GM12878 (cell line): ENCODE measurements around the gene GRIK4. TPM values are rescaled to one million over a fixed set of nuclear protein-coding genes. Genes with fewer than 3 reads are reported as not detected.

Source experiments
- ATAC-seq: fragments of 200-7000 bp; cut with Tn5 transposase; 3 replicates; pipeline ENCODE4 v1.9.1; 2020; ENCODE audit warnings: mild to moderate bottlenecking, moderate library complexity
- BruUV-seq: library from RNA; stranded (reverse); fragments of 400-500 nt; replicated peaks from 2 replicates; lab custom pipeline; 2021; lab: Mats Ljungman, UMichigan
- CTCF ChIA-PET: fragments of 300-600 bp; sonication (Branson Sonifier 250); formaldehyde crosslinking; extraction: SDS; loops from one replicate; lab custom pipeline; 2021; ENCODE audit warnings: inconsistent platforms; lab: Yijun Ruan, JAX
- POLR2A ChIA-PET: fragments of 350-600 bp; formaldehyde crosslinking; extraction: SDS; loops from one replicate; lab custom pipeline; 2021; ENCODE audit warnings: inconsistent platforms; lab: Charles Lee
- RAD21 ChIA-PET: fragments of 300-600 bp; sonication (Branson Sonifier 250); formaldehyde crosslinking; loops from one replicate; lab custom pipeline; 2023; ENCODE audit warnings: antibody characterized with exemption; ENCODE audit not compliant: unreplicated experiment; lab: Charles Lee
- SMC1A ChIA-PET: fragments of 300-600 bp; sonication (Branson Sonifier 250); formaldehyde crosslinking; loops from one replicate; lab custom pipeline; 2023; ENCODE audit not compliant: unreplicated experiment, uncharacterized antibody; lab: Charles Lee
- DNase-seq: peaks from one replicate; pipeline ENCODE4 v3.0.0-alpha.2; 2011; ENCODE audit warnings: low read depth, low spot score
- FAIRE-seq: peaks from 3 replicates; lab custom pipeline; 2011; peaks lifted over from hg19 to GRCh38; lab: Jason Lieb, UNC
- H2AFZ ChIP-seq: 2 replicates; pipeline ENCODE4 v1.6.0; 2011; ENCODE audit warnings: low read depth, low read length, control low read depth; ENCODE audit not compliant: control insufficient read depth
- H3K27ac ChIP-seq: 2 replicates; pipeline ENCODE4 v1.5.1; 2011; ENCODE audit warnings: control low read depth; ENCODE audit not compliant: control insufficient read depth, insufficient read depth
- H3K27me3 ChIP-seq, 2 experiments: replicated peaks in 1 of 2; 2 replicates each; pipeline versions ENCODE4 v1.6.0 to v1.6.1; 2011; ENCODE audit warnings: low read length in 1 of 2; ENCODE audit not compliant: control insufficient read depth in 2 of 2, insufficient read depth in 2 of 2
- H3K36me3 ChIP-seq, 2 experiments: 2 replicates each; pipeline ENCODE4 v1.5.1; 2011; ENCODE audit warnings: low read length in 1 of 2; ENCODE audit not compliant: control insufficient read depth in 2 of 2, insufficient read depth in 2 of 2
- H3K4me1 ChIP-seq: 2 replicates; pipeline ENCODE4 v1.6.1; 2011; ENCODE audit warnings: mild to moderate bottlenecking, low read length, moderate library complexity, mixed read lengths; ENCODE audit not compliant: control insufficient read depth, insufficient read depth
- H3K4me2 ChIP-seq: 2 replicates; pipeline ENCODE4 v1.6.0; 2011; ENCODE audit warnings: control low read depth; ENCODE audit not compliant: control insufficient read depth, insufficient read depth
- H3K4me3 ChIP-seq: fragments of 200-600 bp; sonication (generic); 2 replicates; pipeline ENCODE4 v1.5.1; 2016
- H3K79me2 ChIP-seq: 2 replicates; pipeline ENCODE4 v1.6.0; 2011; ENCODE audit warnings: low read length; ENCODE audit not compliant: control insufficient read depth, insufficient read depth
- H3K9ac ChIP-seq: 2 replicates; pipeline ENCODE4 v1.8.0; 2011; ENCODE audit warnings: low read length, control low read depth, mixed read lengths; ENCODE audit not compliant: control insufficient read depth, insufficient read depth
- H3K9me3 ChIP-seq: replicated peaks from 3 replicates; pipeline ENCODE4 v1.5.1; 2011; ENCODE audit warnings: mild to moderate bottlenecking, low read length; ENCODE audit not compliant: control insufficient read depth, insufficient read depth
- H4K20me1 ChIP-seq: 2 replicates; pipeline ENCODE4 v1.6.0; 2011; ENCODE audit not compliant: control insufficient read depth, insufficient read depth
- CBX3 ChIP-seq: fragments of 200-600 bp; sonication (generic); IDR thresholded peaks from 2 replicates; pipeline ENCODE4 v1.6.1; 2016; ENCODE audit warnings: low read depth, borderline replicate concordance
- CREB1 ChIP-seq: IDR thresholded peaks from 2 replicates; pipeline ENCODE4 v1.6.1; 2012; ENCODE audit warnings: low read depth, mild to moderate bottlenecking, inconsistent platforms
- FOS ChIP-seq: IDR thresholded peaks from 3 replicates; pipeline ENCODE4 v1.6.1; 2011; ENCODE audit warnings: borderline replicate concordance; ENCODE audit not compliant: insufficient read length; ENCODE audit errors: extremely low read depth
- IRF5 ChIP-seq: fragments of 450-650 bp; IDR thresholded peaks from 2 replicates; pipeline ENCODE4 v1.6.1; 2017; ENCODE audit warnings: borderline replicate concordance
- SRF ChIP-seq, 2 experiments: IDR thresholded peaks; 2 replicates each; pipeline ENCODE4 v1.6.1; 2011; ENCODE audit warnings: low read depth in 2 of 2, low read length in 2 of 2, mild to moderate bottlenecking in 1 of 2, moderate library complexity in 1 of 2
- ZNF622 ChIP-seq: fragments of 450-650 bp; IDR thresholded peaks from 2 replicates; pipeline ENCODE4 v1.6.1; 2017; ENCODE audit warnings: mild to moderate bottlenecking, inconsistent platforms
- ZSCAN29 ChIP-seq: fragments of 450-650 bp; IDR thresholded peaks from 2 replicates; pipeline ENCODE4 v1.6.1; 2017; ENCODE audit warnings: mild to moderate bottlenecking, moderate library complexity
- WGBS: methylation state at CpG from one replicate; pipeline ENCODE4 v1.1.6; 2016; ENCODE audit warnings: low lambda C conversion rate; ENCODE audit not compliant: insufficient replicate concordance, insufficient coverage; ENCODE audit errors: missing lambda C conversion rate; 5-methylcytosine and 5-hydroxymethylcytosine counted together
- in situ Hi-C: fragments of 300-500 bp; cut with MboI; formaldehyde crosslinking; loops from 9 replicates; pipeline ENCODE4 v1.14.3; 2018; ENCODE audit warnings: mixed read lengths
- intact Hi-C: fragments of 100-400 bp; cut with micrococcal nuclease; formaldehyde crosslinking; loops from one replicate; pipeline ENCODE4 v1.14.2; 2022; ENCODE audit not compliant: unreplicated experiment
- polyA plus RNA-seq, 11 experiments: library from polyadenylated mRNA; depleted of rRNA in 4 of 11; unstranded in 6 of 11; stranded (reverse) in 5 of 11; fragments of >200 nt; fragmentation: Nextera tagmentation in 4 of 11; fragmentation: Illumina TruSeq in 1 of 11; extraction: Ambion mirVana in 4 of 11; extraction: Trizol in 1 of 11; gene quantifications; 1 replicate in 1 of 11; 2 replicates in 10 of 11; pipeline versions ENCODE4 v1.2.1 to v1.2.3, GENCODE V29; 2011 to 2016; ENCODE audit warnings: inconsistent platforms in 2 of 11, missing spikeins in 2 of 11, low read depth in 1 of 11
- total RNA-seq, 4 experiments: library from RNA; depleted of rRNA in 3 of 4; stranded (reverse); fragments of >200 nt in 3 of 4; fragmentation: Illumina TruSeq in 1 of 4; extraction: Trizol in 1 of 4; gene quantifications; 2 replicates each; pipeline versions ENCODE4 v1.2.1 to v1.2.3, GENCODE V29; 2013 to 2021

The GRIK4 gene
- total and polyA plus RNA-seq, 10 of the 15 experiments (the other 5 are each of a cell fraction or from before 2014, with no cell fraction given) = 0.33 to 3.6 (median 0.72) TPM

GRCh38 chr11:120608760-120609211, 97.2 kb downstream of the GRIK4 start:
- ChIA-PET SMC1A (no interaction called here), POLR2A (interaction anchor here (0.6 kb wide), 1 partner anchor 879 kb away, joined by 6 read pairs; no protein-coding TSS in a partner anchor), CTCF (interaction anchor here (0.8 to 1.3 kb wide), 2 partner anchors 25 to 76 kb away, joined by 3 to 6 read pairs; no protein-coding TSS in a partner anchor), RAD21 (no interaction called here)
- FAIRE-seq (no peak), ATAC-seq (no peak), DNase-seq (no peak)
- H3K4me3 ChIP-seq = no peak overlapping the region
- intact Hi-C loops (no loop called here), in situ Hi-C loops (no loop called here)
- H3K27me3 ChIP-seq = no peaks in the 10 kb centered on the region
- no peak overlapping the region for H3K4me2 ChIP-seq
- no TSS peak for BruUV-seq
- H3K9me3 ChIP-seq = no peaks in the 10 kb centered on the region
- 88% methylated on average over 4 of the region's 4 CpGs for WGBS
- no peaks in the 10 kb centered on the region for H4K20me1 ChIP-seq
- H3K9ac ChIP-seq = no peak overlapping the region
- H2AFZ ChIP-seq = no peak overlapping the region
- H3K4me1 ChIP-seq = peaks cover 25% of the 10 kb centered on the region
- no peaks in the 10 kb centered on the region for H3K36me3 ChIP-seq
- TF ChIP-seq FOS (no peak), SRF (IDR thresholded peaks at IDR 0.05; ENCODE audit: low read depth in 2 of 2, low read length in 2 of 2) (no peak), ZSCAN29 (no peak), ZNF622 (no peak), CREB1 (no peak), IRF5 (no peak), CBX3 (no peak)
- H3K79me2 ChIP-seq = no peaks in the 10 kb centered on the region
- no peak overlapping the region for H3K27ac ChIP-seq
